CD4-positive, alpha-beta T cell (primary cell): ENCODE data around the gene ATP8A1. TPM values are rescaled to one million over a fixed set of nuclear protein-coding genes. Genes with fewer than 3 reads are reported as not detected.

Experiments used
- ATAC-seq: fragments of 200-7000 bp; cut with Tn5 transposase; one replicate; pipeline ENCODE4 v1.10.0; 2022; ENCODE audit warnings: mild to moderate bottlenecking; ENCODE audit not compliant: poor library complexity
- CTCF ChIA-PET: fragments of 350-600 bp; sonication (Branson Sonifier 250); formaldehyde crosslinking; loops from one replicate; lab custom pipeline; 2021; ENCODE audit warnings: antibody characterized with exemption, inconsistent platforms; lab: Charles Lee
- POLR2A ChIA-PET: fragments of 350-600 bp; sonication (Branson Sonifier 250); formaldehyde crosslinking; loops from one replicate; lab custom pipeline; 2021; ENCODE audit warnings: antibody characterized with exemption, inconsistent platforms; lab: Charles Lee
- DNase-seq, 14 experiments: peaks; one replicate each; pipeline ENCODE4 v3.0.0-alpha.2; 2013 to 2020; ENCODE audit warnings: mixed read lengths in 2 of 14
- H3K27ac ChIP-seq, 2 donors: one replicate each; pipeline versions ENCODE4 v1.5.1 to v1.7.0; 2013; ENCODE audit warnings: low read length in 2 of 2, low read depth in 1 of 2, mild to moderate bottlenecking in 1 of 2
- H3K27me3 ChIP-seq, 2 experiments: 1 replicate in 1 of 2; 2 replicates in 1 of 2; pipeline versions ENCODE4 v1.6.1 to v1.7.0; 2013; ENCODE audit warnings: low read length in 2 of 2, control low read depth in 1 of 2, mild to moderate bottlenecking in 1 of 2, moderate library complexity in 1 of 2; ENCODE audit not compliant: insufficient read depth in 2 of 2, control insufficient read depth in 1 of 2
- H3K36me3 ChIP-seq: one replicate; pipeline ENCODE4 v1.6.1; 2013; ENCODE audit warnings: low read length, control low read depth; ENCODE audit not compliant: insufficient read depth
- H3K4me1 ChIP-seq: one replicate; pipeline ENCODE4 v1.6.1; 2013; ENCODE audit warnings: low read length, control low read depth; ENCODE audit not compliant: insufficient read depth
- H3K4me3 ChIP-seq: one replicate; pipeline ENCODE4 v1.5.1; 2013; ENCODE audit warnings: mild to moderate bottlenecking, low read length, moderate library complexity
- H3K9me3 ChIP-seq, 2 experiments: 1 replicate in 1 of 2; 2 replicates in 1 of 2; pipeline versions ENCODE4 v1.6.1 to v1.7.0; 2013; ENCODE audit warnings: low read length in 2 of 2, mild to moderate bottlenecking in 2 of 2, control low read depth in 1 of 2, moderate library complexity in 1 of 2; ENCODE audit not compliant: control insufficient read depth in 1 of 2, insufficient read depth in 1 of 2
- H3K27ac Mint-ChIP-seq: one replicate; pipeline ENCODE4 v1.8.0; 2020; ENCODE audit warnings: mixed read lengths
- H3K27me3 Mint-ChIP-seq: one replicate; pipeline ENCODE4 v1.8.0; 2021; ENCODE audit warnings: mixed read lengths
- H3K36me3 Mint-ChIP-seq: one replicate; pipeline ENCODE4 v1.8.0; 2021; ENCODE audit warnings: low read depth, mixed read lengths
- H3K4me1 Mint-ChIP-seq: one replicate; pipeline ENCODE4 v1.8.0; 2021; ENCODE audit warnings: low read depth, mixed read lengths
- H3K4me3 Mint-ChIP-seq: one replicate; pipeline ENCODE4 v1.8.0; 2020; ENCODE audit warnings: mild to moderate bottlenecking, mixed read lengths
- H3K9me3 Mint-ChIP-seq: one replicate; pipeline ENCODE4 v1.8.0; 2020; ENCODE audit warnings: mixed read lengths
- intact Hi-C, 2 experiments: fragments of 100-400 bp; cut with DNase I in 1 of 2; cut with micrococcal nuclease in 1 of 2; formaldehyde crosslinking; loops; one replicate each; pipeline versions ENCODE4 v1.15.1 to v1.9.0; 2023 to 2025; cut with DNase I, micrococcal nuclease
- total RNA-seq, 174 experiments: library from RNA in 2 of 174; stranded (reverse) in 2 of 174; gene quantifications; one replicate each; pipeline ENCODE4 v1.2.3 and lab custom pipeline; 2021 to 2026
- TF ChIP-seq, protein P1 (sequence below): fragments of 200-600 bp; IDR thresholded peaks from one replicate; pipeline ENCODE4 v1.8.0; 2022; ENCODE audit warnings: antibody characterized with exemption, mild to moderate bottlenecking

The ATP8A1 gene
- total RNA-seq, 2 experiments from 2014 or later = 44.9 to 45.5 TPM

- intact Hi-C loops = no loop called here
- Histone ChIP-seq H3K4me1 (no peaks in the 10 kb centered on the region), H3K9me3 (no peaks in the 10 kb centered on the region), H3K27ac (no peak overlapping the region), H3K4me3 (no peak overlapping the region), H3K36me3 (no peaks in the 10 kb centered on the region), H3K27me3 (no peaks in the 10 kb centered on the region)
- POLR2A ChIA-PET = interaction anchor here (1.7 to 4.5 kb wide), 2 partner anchors 22 to 52 kb away, joined by 3 to 41 read pairs; partner anchors contain the start of gene ATP8A1
- Mint-ChIP-seq H3K4me1 (peaks cover 23% of the 10 kb centered on the region), H3K4me3 (no peak overlapping the region), H3K27ac (no peak overlapping the region), H3K9me3 (no peaks in the 10 kb centered on the region), H3K27me3 (no peaks in the 10 kb centered on the region), H3K36me3 (no peaks in the 10 kb centered on the region)
- ATAC-seq = no peak
- TF ChIP-seq, protein P1, sequence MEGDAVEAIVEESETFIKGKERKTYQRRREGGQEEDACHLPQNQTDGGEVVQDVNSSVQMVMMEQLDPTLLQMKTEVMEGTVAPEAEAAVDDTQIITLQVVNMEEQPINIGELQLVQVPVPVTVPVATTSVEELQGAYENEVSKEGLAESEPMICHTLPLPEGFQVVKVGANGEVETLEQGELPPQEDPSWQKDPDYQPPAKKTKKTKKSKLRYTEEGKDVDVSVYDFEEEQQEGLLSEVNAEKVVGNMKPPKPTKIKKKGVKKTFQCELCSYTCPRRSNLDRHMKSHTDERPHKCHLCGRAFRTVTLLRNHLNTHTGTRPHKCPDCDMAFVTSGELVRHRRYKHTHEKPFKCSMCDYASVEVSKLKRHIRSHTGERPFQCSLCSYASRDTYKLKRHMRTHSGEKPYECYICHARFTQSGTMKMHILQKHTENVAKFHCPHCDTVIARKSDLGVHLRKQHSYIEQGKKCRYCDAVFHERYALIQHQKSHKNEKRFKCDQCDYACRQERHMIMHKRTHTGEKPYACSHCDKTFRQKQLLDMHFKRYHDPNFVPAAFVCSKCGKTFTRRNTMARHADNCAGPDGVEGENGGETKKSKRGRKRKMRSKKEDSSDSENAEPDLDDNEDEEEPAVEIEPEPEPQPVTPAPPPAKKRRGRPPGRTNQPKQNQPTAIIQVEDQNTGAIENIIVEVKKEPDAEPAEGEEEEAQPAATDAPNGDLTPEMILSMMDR = no peak
- DNase-seq = no peak
- CTCF ChIA-PET = interaction anchor here (1.0 kb wide), 1 partner anchor 9 kb away, joined by 4 read pairs; no protein-coding TSS in a partner anchor
Measured at GRCh38 chr4:42678512-42678911, 21.6 kb upstream of the ATP8A1 start.

DNA sequence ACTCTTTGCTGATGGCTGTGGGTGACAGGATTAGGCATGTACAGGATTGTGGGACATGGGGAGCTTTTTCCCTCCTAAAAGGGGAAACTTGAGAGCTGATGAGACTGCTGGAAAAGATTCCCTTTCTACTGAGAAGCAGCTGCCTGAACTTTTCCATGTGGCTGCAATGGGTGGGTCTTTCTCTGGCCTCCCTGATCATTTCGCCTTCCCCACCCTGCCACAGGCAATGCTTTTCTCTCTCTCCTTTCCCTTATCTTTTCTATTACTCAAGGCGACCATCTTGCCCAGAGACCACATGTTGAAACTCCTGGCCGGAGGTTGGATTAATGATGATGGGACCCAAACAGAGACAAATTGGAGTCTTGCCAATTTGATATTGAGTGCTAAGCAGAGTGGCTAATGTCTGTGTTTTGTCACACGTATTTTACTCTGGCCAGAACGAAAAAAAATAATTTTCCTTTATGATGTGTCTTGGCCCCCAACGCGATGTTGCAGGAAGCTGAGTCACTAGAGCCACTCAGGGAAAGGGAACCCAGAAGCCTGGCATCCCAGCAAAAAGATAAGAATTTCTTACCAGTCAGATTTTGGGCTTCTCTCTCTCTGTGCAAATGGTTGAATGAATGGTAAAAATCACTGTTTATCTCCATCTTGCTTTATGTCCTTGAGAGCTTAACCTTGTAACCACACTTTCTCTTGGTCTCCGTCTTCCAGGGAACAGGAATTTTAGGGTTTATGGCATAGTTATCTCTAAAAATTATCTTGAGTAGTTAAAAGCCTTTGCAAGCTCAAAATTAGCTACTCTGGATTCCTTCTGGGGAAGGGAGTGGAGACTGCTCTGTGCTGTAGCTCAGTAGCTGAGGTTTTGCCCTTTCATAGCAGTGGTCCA lies 19.4 kb upstream of the ATP8A1 start:
- Mint-ChIP-seq H3K27ac (no peak overlapping the region), H3K36me3 (no peaks in the 10 kb centered on the region), H3K27me3 (no peaks in the 10 kb centered on the region), H3K4me1 (peaks cover 43% of the 10 kb centered on the region), H3K4me3 (no peak overlapping the region), H3K9me3 (no peaks in the 10 kb centered on the region)
- ATAC-seq (no peak), DNase-seq (no peak)
- intact Hi-C loops = no loop called here
- no peaks in the 10 kb centered on the region for H3K27me3 ChIP-seq
- TF ChIP-seq, protein P1 = no peak
- H3K4me1 ChIP-seq = peaks cover 9% of the 10 kb centered on the region
- CTCF ChIA-PET = interaction anchor here (1.4 kb wide), 1 partner anchor 57 kb away, joined by 3 read pairs; no protein-coding TSS in a partner anchor
- no peak overlapping the region for H3K4me3 ChIP-seq
- POLR2A ChIA-PET = interaction anchor here (4.5 kb wide), 1 partner anchor 20 kb away, joined by 41 read pairs; the partner anchor contains the start of gene ATP8A1
- H3K36me3 ChIP-seq = no peaks in the 10 kb centered on the region
- H3K9me3 ChIP-seq = no peaks in the 10 kb centered on the region
- no peak overlapping the region for H3K27ac ChIP-seq

GRCh38 chr4:42673082-42673425 lies 16.1 kb upstream of the ATP8A1 start:
- Histone ChIP-seq H3K4me1 (peaks cover 13% of the 10 kb centered on the region), H3K4me3 (no peak overlapping the region), H3K9me3 (no peaks in the 10 kb centered on the region), H3K27ac (peak overlapping the region in 1 of 2 donors; percentile 75), H3K27me3 (no peaks in the 10 kb centered on the region), H3K36me3 (no peaks in the 10 kb centered on the region)
- DNase-seq (peak in 3 of 14 experiments; percentile 18 to 28 (median 20)), ATAC-seq (no peak)
- TF ChIP-seq, protein P1 = no peak
- H3K4me1 Mint-ChIP-seq = peaks cover 36% of the 10 kb centered on the region
- H3K27ac Mint-ChIP-seq = peak overlapping the region; percentile 37
- POLR2A ChIA-PET = interaction anchor here (0.7 to 1.9 kb wide), 3 partner anchors 11 to 45 kb away, joined by 4 to 29 read pairs (median 4); partner anchors contain the start of gene ATP8A1
- H3K4me3 Mint-ChIP-seq = peak overlapping the region; percentile 12
- H3K27me3 Mint-ChIP-seq = no peaks in the 10 kb centered on the region
- no peaks in the 10 kb centered on the region for H3K36me3 Mint-ChIP-seq
- no peaks in the 10 kb centered on the region for H3K9me3 Mint-ChIP-seq
- CTCF ChIA-PET = no interaction called here
- intact Hi-C loops = loop anchor here in 1 of 2 experiments (5.0 kb wide), 1 partner anchor 46 kb away; no protein-coding TSS in a partner anchor
